Measurements from ENCODE around the gene C4orf50. TPM values are rescaled to one million over a fixed set of nuclear protein-coding genes. Genes with fewer than 3 reads are reported as not detected.

The C4orf50 gene
- total and polyA plus RNA-seq, 2 of the 8 experiments (the other 6 are each of a cell fraction or from before 2014, with no cell fraction given) = 0.08 to 0.22 TPM

GRCh38 chr4:6064383-6064782 is 46.2 kb upstream of the C4orf50 start:
- ChIA-PET CTCF (ENCODE audit: partially characterized antibody) (interaction anchor here (0.7 to 1.7 kb wide), 5 partner anchors 8 to 226 kb away, joined by 3 to 4 read pairs (median 3); partner anchors contain the start of gene C4orf50), POLR2A (ENCODE audit: partially characterized antibody) (no interaction called here)
- no peak overlapping the region for H2BK120ac ChIP-seq (replicated peaks; ENCODE audit: low read depth, low read length)
- no peak overlapping the region for H3K14ac ChIP-seq (ENCODE audit: insufficient read length)
- H3K9me3 ChIP-seq (ENCODE audit: insufficient read depth in 2 of 2, low read depth in 1 of 2, low read length in 1 of 2) = no peaks in the 10 kb centered on the region
- DNase-seq (ENCODE audit: low read depth in 1 of 2, low spot score in 2 of 2) (no peak), FAIRE-seq (no peak)
- H3K4me3 ChIP-seq (ENCODE audit: extremely low read depth in 1 of 4, insufficient read depth in 2 of 4, low read depth in 3 of 4, low read length in 4 of 4) = no peak overlapping the region
- no peak overlapping the region for H4K91ac ChIP-seq (replicated peaks; ENCODE audit: insufficient read length, low read length)
- H3K4ac ChIP-seq (replicated peaks; ENCODE audit: insufficient read length, low read depth, low read length) = no peak overlapping the region
- no peak overlapping the region for H3K56ac ChIP-seq (replicated peaks; ENCODE audit: insufficient read length, low read depth, low read length)
- no peaks in the 10 kb centered on the region for H3K79me1 ChIP-seq (ENCODE audit: low read depth, low read length)
- no peak overlapping the region for H2AK5ac ChIP-seq (ENCODE audit: low read depth, low read length)
- no peak overlapping the region for H2BK20ac ChIP-seq (ENCODE audit: low read length)
- H2BK12ac ChIP-seq (ENCODE audit: low read depth, low read length) = no peak overlapping the region
- H3K27me3 ChIP-seq (replicated peaks in 1 of 4; ENCODE audit: control insufficient read depth in 3 of 4, extremely low read depth in 1 of 4, insufficient read depth in 3 of 4, low read length in 3 of 4) = no peaks in the 10 kb centered on the region
- no peak for TF ChIP-seq HDAC2 (IDR thresholded peaks at IDR 0.05; ENCODE audit: borderline replicate concordance in 1 of 2, low read depth in 2 of 2, low read length in 2 of 2)
- no peak for TF ChIP-seq FOSL1 (IDR thresholded peaks at IDR 0.05; ENCODE audit: insufficient read depth, low read depth, low read length)
- TF ChIP-seq JUN (IDR thresholded peaks at IDR 0.05; ENCODE audit: low read depth, low read length) = no peak
- no peak for TF ChIP-seq KDM1A (IDR thresholded peaks at IDR 0.05; ENCODE audit: borderline replicate concordance, low read length)
- no peak for TF ChIP-seq SUZ12 (IDR thresholded peaks at IDR 0.05; ENCODE audit: low read length)
- TF ChIP-seq, protein P1, sequence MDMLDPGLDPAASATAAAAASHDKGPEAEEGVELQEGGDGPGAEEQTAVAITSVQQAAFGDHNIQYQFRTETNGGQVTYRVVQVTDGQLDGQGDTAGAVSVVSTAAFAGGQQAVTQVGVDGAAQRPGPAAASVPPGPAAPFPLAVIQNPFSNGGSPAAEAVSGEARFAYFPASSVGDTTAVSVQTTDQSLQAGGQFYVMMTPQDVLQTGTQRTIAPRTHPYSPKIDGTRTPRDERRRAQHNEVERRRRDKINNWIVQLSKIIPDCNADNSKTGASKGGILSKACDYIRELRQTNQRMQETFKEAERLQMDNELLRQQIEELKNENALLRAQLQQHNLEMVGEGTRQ (IDR thresholded peaks at IDR 0.05; ENCODE audit: low read length) = no peak
- TF ChIP-seq SAP30 (IDR thresholded peaks at IDR 0.05; ENCODE audit: insufficient read depth, insufficient replicate concordance, low read length) = no peak
- TF ChIP-seq TCF12 (IDR thresholded peaks at IDR 0.05; ENCODE audit: low read depth, low read length) = no peak
- no peak for TF ChIP-seq BACH1 (IDR thresholded peaks at IDR 0.05; ENCODE audit: low read length)
- no peak for TF ChIP-seq RXRA (IDR thresholded peaks at IDR 0.05; ENCODE audit: insufficient read depth, low read depth, low read length)
- no peak for TF ChIP-seq SP2 (IDR thresholded peaks at IDR 0.05; ENCODE audit: low read length)
- 84% methylated on average over 7 of the region's 7 CpGs; no CpG with 5 or more reads in 1 of the 2 experiments for WGBS, 2 experiments (ENCODE audit: extremely low coverage in 1 of 2, insufficient coverage in 1 of 2, insufficient read length in 1 of 2, insufficient replicate concordance in 2 of 2, low coverage in 1 of 2, low lambda C conversion rate in 2 of 2, missing lambda C conversion rate in 1 of 2)
- H2BK5ac ChIP-seq (ENCODE audit: low read depth, low read length) = no peak overlapping the region
- no peak overlapping the region for H2AFZ ChIP-seq (ENCODE audit: low read length)
- H3K23ac ChIP-seq (ENCODE audit: insufficient read length) = no peak overlapping the region
- no peak overlapping the region for H3K18ac ChIP-seq (ENCODE audit: extremely low read depth, low read length)
- H4K20me1 ChIP-seq (replicated peaks in 1 of 2; ENCODE audit: control insufficient read depth in 1 of 2, insufficient read depth in 2 of 2, low read length in 2 of 2) = no peaks in the 10 kb centered on the region
- H3K4me1 ChIP-seq (replicated peaks in 1 of 4; ENCODE audit: control insufficient read depth in 3 of 4, insufficient read depth in 4 of 4, low read length in 3 of 4) = no peaks in the 10 kb centered on the region
- H3K4me2 ChIP-seq (ENCODE audit: insufficient read depth in 1 of 2, low read depth in 2 of 2, low read length in 2 of 2) = no peak overlapping the region
- no peak overlapping the region for H4K5ac ChIP-seq (ENCODE audit: insufficient read length, low read depth, low read length)
- no peaks in the 10 kb centered on the region for H3K79me2 ChIP-seq (ENCODE audit: control insufficient read depth in 1 of 2, insufficient read depth in 2 of 2, low read length in 2 of 2)
- no peaks in the 10 kb centered on the region for H3K36me3 ChIP-seq (ENCODE audit: control insufficient read depth in 2 of 4, insufficient read depth in 4 of 4, low read length in 3 of 4)
- H3K27ac ChIP-seq (ENCODE audit: low read depth, low read length) = no peak overlapping the region
- H3K23me2 ChIP-seq (ENCODE audit: low read depth, low read length) = no peaks in the 10 kb centered on the region
- no peak overlapping the region for H2BK15ac ChIP-seq (ENCODE audit: low read length)
- no peak overlapping the region for H4K8ac ChIP-seq (ENCODE audit: extremely low read depth, insufficient read depth, low read length)
- H3K9ac ChIP-seq (replicated peaks in 1 of 4; ENCODE audit: extremely low read depth in 1 of 4, low read depth in 3 of 4, low read length in 3 of 4) = no peak overlapping the region

Measured in H1 (cell line).